OCI-M2 (cell line): Measurements from ENCODE around the gene LIN28B.

Experiments used
- DNase-seq: peaks from one replicate; lab custom pipeline; 2025; ENCODE audit not compliant: unreplicated experiment; lab: John Stamatoyannopoulos, UW

Gene LIN28B

DNA sequence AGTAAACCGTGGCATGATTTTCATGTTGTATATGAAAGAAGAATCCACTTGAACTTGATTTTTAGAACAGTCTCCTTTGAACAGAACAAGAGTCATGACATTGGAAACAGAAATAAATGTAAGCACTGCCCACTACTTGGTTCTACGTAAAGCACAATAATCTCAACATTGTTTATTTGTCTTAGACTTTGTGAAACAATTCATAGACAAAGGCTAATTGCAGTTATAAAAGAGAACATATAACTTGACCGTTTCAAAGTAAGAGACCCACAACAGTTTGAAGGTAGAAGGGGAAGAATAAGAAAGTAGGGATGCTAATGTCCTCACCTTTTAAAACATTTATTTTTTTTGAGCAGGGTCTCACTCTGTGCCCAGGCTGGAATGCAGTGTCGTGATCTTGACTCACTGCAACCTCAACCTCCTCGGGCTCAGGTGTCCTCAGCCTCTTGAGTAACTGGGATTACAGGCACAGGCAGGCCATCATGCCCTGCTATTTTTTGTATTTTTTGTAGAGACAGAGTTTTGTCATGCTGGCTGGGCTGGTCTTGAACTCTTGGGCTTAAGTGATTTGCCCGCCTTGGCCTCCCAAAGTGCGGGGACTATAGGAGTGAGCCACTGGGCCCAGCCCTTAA is 151.8 kb downstream of the LIN28B start:
- DNase-seq = no peak

DNA sequence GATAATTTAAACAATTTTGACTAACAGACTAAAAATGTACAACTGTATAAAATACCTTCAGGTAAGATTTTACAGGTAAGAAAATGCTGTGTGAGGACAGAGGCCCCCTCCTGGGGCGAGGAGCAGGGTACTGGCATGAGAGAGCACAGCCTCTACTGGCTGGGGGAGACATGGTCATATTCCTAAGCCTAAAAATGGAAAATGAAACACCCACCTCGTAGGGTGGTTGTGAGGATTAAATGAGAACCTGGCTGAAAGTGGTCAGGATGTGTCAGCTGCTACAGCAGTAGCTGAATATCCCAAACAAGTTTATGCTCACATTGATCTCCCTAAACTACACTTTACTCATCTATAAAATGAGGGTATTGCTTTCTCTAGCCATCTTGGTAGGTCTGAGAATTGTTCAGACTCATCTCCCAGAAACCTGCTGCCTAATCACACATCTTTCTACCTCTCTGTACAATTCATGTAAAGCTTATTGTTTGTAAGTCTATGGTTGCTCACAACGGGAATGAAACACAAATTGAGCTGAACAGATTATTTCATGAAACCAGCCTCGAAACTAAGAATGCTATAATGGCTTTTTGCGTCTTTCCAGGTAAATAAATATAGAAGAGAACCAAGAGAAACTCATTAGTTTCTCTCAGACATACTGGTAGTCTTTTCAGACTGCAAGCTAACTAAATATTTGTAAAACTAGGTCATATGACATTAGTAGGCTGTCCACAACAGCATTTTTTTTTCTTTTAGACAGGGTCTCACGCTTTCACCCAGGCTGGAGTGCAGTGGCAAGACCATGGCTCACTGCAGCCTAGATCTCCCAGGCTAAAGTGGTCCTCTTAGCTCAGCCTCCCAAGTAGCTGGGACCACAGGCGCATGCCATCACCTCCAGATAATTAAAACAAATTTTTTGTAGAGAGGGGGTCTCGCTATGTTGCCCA is 153.3 kb downstream of the LIN28B start:
- no peak for DNase-seq

DNA sequence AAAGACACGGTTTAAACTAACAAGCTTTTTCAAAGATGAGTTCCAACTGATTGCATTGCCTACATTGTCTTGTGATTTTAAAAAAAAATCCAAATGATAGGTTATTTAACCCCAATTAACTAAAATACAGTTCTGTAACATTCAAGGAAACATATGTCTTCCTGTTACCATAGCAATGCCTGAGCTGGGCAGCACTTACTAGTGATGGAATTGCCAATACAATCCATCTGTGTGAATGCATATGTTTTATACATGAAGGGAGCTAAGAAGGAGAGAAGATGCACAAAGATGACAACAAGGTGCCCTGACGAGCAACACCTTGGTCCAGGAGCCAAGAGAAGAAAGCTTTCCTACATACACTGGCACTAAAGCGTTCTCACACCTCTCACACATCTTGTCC is 154.2 kb downstream of the LIN28B start:
- no peak for DNase-seq

DNA sequence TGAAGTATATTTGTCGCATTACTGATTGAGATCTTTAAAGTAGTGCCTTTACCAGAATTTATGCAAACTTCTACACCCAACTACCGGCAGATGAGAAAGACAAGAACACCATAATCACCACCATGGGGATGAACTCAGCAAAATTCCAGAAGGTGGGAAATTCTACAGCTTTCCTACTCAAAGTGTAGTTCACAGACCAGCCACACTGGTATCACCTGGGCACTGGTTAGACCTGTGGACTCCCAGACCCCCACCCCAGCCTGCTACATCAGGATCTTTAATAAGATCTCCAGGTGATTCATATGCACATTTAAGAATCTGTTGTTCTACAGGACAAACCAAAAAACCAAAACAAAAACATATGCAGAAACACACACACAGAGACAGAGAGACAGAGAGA is 155.0 kb downstream of the LIN28B start:
- DNase-seq = no peak

DNA sequence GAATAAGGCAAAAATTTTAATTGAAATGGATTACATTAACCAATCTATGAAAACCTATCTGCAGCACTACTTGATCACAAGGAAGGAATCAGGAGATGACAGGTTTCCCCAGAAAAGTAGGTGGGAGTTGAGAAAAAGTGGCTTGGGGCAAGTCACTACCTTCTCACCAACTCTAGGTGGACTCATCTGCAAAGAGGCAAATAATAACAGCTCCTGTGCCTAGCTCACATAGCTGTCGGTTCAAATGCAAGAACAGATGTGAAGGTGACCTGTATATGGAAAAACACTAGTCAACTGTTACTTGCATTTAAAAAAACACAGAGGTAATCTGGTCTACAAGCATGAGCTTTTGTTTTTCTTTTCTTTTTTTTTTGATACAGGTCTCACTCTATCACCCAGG is 155.7 kb downstream of the LIN28B start:
- DNase-seq = no peak

DNA sequence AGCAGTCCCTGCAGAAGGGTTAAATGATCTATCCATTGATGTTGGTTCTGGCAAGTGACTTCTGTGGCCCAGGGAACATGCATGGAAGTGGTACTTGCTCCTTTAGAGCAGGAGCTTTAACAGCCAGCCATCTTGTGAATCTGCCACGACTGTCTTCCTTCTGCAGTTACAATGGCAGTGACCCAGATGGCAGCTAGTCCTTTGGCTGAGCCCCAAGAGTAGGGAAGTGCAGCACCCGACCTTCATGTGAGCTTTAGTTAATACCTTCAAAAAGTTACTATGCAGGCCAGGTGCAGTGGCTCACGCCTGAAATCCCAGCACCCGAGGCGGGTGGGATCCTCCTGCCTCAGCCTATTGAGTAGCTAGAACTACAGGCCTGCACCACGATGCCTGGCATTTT is 156.5 kb downstream of the LIN28B start:
- DNase-seq = no peak

DNA sequence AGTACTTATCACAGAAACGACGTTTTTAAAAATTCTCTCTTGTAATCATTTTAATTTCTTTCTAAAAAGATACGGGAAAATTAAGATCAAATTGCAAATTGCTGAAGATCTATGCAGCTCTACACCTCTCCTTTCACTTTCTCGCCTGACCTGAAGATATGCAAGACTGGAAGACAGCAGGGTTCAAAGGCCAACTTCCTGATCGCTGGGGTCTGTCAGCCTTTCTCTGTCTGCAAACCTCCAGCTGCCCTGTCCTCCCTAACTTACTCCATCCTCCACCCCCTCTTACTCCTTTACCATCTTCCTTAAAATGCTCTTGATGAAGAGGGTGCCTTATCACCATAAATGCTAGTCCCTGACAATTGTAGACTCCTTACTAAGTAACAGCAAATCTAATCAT is 159.2 kb downstream of the LIN28B start:
- no peak for DNase-seq

DNA sequence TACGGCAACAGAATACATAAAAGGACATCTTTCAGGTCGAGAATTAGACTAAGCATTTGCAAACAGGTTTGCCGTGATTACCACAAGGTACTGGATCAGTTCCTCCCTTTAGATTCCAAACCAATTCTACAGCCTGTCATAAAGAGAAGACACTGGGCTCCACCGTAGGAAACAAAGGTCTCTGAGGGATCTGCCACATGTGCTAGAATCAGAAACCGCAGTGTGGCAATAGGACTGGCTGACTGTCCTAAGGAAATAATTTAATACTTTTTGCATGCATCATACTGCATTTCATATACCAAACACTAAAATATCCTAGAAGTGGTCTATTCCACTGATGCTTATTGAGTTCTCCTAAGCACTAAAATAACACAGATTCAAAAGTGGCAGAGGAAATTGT is 163.7 kb downstream of the LIN28B start:
- DNase-seq = no peak

DNA sequence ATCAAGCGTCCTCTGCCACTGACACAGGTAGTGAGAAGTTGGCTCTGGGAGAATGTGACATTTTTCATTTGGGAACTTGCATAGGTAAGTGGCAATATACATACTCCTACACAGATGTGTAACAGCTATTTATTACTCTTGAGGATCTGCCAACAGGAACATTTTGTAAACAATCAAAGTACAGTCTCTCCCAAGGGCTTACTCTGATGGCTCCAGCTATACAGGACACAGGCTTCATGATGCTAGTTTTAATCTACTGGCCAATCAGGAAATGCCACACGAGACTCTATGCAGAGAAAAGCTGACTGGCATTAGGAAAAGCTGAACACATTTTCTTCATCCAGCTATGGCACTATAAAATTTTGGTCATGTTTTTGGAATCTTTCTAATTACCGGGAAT is 165.1 kb downstream of the LIN28B start:
- DNase-seq = no peak

DNA sequence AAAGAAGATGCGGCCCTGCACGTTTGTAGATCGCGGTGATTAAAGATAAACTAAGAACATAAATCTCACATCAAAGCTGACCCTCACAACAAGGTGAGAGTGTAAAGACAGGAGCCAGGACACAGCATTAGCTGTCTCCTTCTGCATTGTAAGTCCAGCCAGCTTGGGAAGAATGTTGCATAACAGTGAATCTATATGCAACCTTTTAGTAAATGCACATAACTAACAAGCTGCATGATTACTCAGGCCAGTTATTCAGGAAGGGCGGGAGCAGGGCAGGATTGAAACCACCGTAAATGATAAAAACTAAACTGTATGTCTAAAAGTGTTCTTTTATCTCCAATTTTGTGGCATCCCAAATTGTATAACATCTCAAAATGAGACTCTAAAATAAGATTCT is 165.8 kb downstream of the LIN28B start:
- no peak for DNase-seq
